GM18951 (cell line): ENCODE results near the gene PAK3.

Experiments
- POLR2A ChIP-seq: IDR thresholded peaks from 4 replicates; pipeline ENCODE4 v1.6.1; 2011; ENCODE audit warnings: mild to moderate bottlenecking; ENCODE audit not compliant: insufficient read length, insufficient read depth; ENCODE audit errors: extremely low read depth
- in situ Hi-C: fragments of 300-500 bp; cut with MboI; formaldehyde crosslinking; loops from one replicate; pipeline ENCODE4 v1.12.0; 2022; ENCODE audit warnings: low sequenced_read_pairs, mixed read lengths, inconsistent platforms; ENCODE audit not compliant: unreplicated experiment

The PAK3 gene

DNA sequence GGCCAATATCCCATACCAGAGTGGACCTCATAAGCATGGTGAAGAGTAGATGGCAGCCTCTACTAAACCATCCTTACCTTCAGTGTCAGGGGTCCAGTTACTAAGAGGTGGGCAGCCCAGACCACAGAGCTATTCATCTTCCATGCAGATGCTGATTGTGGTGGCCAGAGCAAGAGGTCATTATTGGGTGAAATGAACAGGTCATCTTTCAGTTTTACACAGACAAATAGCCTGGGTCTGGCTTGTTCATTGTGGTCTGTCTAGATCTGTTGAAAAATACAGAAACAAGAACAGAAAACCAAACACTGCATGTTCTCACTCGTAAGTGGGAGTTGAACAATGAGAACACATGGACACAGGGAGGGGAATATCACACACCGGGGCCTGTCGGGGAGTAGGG, 71.3 kb downstream of the PAK3 start:
- in situ Hi-C loops, result no loop called here
- TF ChIP-seq POLR2A, result no peak

- in situ Hi-C loops, result no loop called here
- TF ChIP-seq POLR2A, result no peak
Measured at GRCh38 chrX:111168314-111168713, 72.3 kb downstream of the PAK3 start.

DNA sequence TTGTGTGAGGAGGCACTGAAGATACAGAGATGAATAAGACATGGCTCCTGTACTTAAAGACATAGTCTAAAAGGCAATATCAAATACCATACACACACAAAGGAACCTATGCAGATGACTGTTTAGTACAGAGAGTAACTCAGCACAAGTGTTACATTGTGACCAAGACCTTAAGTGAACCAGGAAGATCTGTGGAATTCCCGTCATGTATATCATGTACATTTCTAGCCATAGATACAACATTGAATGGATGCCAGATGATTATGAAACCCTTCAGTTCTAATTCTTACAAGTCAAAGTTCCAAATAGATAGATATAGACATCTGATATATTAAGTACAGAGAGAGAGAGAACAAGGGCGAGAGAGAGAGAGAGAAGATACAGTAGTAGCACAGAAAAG, 73.2 kb downstream of the PAK3 start:
- in situ Hi-C loops, result no loop called here
- TF ChIP-seq POLR2A, result no peak

- in situ Hi-C loops, result no loop called here
- no peak for TF ChIP-seq POLR2A
Measured at GRCh38 chrX:111170017-111170416, 74.0 kb downstream of the PAK3 start.

DNA sequence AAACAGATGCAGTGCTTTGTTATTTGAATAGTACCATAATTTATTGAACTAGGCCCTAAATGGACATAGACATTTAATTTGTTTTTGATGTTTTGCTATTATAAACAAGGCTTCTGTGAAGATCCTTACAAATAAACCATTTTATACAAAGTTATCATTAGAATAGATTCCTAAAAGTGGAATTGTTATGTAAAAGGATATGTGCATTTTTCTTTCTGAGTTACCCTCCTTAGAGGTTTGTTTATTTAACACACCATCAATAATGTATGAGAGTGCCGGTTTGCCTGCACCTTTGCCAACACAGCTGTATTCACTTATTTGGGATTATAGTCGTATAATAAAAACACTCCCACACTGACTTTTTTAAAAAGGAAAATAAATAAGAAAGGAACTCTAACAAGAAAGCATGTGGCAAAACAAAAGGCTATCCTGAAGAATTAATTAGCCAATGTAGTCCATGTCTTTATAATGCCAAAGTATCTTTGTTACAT, 84.8 kb downstream of the PAK3 start:
- no peak for TF ChIP-seq POLR2A
- in situ Hi-C loops, result no loop called here

DNA sequence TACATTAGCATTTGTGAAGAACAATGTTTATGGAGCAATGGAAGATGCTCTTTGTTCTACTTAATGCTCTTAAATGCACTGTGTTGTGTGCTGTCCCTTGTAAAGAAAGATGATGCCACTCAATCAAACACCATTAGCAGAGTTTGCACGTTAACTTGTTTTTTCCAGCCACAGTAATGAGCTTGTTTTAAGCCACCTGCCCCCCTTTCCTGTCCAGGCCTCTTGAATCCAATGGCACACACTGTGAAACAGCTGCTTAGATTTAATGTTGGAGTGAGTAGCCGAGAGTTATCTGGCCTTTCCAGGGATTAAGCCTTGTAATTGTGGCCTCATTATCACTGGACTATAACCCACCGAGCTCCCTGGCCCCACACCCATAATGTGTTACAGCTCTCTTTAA, 86.0 kb downstream of the PAK3 start:
- TF ChIP-seq POLR2A, result no peak
- in situ Hi-C loops, result no loop called here

DNA sequence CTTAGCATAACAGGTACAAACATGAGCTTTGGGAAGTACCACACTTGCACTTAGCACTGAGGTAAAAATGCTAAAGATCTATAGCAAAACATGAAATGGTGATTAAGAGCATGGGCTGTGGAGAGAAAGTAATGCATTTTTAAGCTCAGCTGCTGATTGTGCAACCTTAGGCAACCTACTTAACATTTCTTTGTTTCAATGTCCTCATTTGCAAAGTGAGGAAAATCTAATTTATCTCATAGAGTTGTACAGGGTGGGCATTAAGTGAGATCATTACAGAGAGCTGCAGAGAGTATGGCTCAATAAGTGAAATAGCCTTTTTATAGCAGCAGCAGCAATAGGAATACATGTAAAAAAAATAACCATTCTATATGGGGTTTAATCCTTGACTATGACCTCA, 87.0 kb downstream of the PAK3 start:
- in situ Hi-C loops, result no loop called here
- no peak for TF ChIP-seq POLR2A

GRCh38 chrX:111191598-111191997, 95.6 kb downstream of the PAK3 start:
- no peak for TF ChIP-seq POLR2A
- in situ Hi-C loops, result no loop called here

- no peak for TF ChIP-seq POLR2A
- in situ Hi-C loops, result no loop called here
Measured at GRCh38 chrX:111199505-111199904, 103.5 kb downstream of the PAK3 start.

DNA sequence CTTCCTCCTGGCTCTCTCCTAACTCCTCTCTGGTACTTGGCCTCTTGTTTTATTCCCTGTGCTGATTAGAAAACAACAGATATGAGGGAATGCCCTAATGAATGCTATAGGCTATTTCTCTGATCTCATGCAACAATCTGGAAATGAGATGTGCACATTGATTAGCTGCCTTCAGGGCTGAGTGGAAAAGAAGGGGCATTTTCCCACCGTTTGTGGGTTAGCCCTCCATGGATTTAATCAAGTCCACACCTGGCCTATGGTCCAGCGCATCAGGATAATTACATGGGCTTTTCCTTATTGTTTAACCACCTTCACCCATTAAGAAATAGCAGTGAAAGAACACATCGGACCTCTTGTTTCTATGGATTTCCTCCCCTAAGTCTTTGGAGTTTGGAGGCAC, 104.3 kb downstream of the PAK3 start:
- in situ Hi-C loops, result no loop called here
- TF ChIP-seq POLR2A, result no peak

DNA sequence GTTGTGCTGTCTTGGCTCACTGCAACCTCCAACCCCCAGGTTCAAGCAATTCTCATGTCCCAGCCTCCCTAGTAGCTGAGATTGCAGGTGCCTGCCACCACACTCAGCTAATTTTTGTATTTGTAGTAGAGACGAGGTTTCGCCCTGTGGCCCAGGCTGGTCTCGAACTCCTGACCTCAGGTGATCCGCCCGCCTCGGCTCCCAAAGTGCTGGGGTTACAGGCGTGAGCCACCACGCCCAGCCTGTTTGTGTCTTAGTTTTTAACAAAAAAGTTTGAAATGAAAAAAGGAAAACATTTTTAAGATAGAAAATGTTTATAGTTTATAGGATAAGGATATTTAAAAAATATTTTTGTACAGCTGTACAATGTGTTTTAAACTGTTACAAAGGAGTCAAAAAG, 111.9 kb downstream of the PAK3 start:
- in situ Hi-C loops, result no loop called here
- no peak for TF ChIP-seq POLR2A

- no peak for TF ChIP-seq POLR2A
- in situ Hi-C loops, result no loop called here
Measured at GRCh38 chrX:111216293-111216801, 120.4 kb downstream of the PAK3 start.

GRCh38 chrX:111244235-111244750, 148.3 kb downstream of the PAK3 start:
- in situ Hi-C loops, result no loop called here
- no peak for TF ChIP-seq POLR2A

- TF ChIP-seq POLR2A, result no peak
- in situ Hi-C loops, result no loop called here
Measured at GRCh38 chrX:111254896-111255693, 159.1 kb downstream of the PAK3 start.

DNA sequence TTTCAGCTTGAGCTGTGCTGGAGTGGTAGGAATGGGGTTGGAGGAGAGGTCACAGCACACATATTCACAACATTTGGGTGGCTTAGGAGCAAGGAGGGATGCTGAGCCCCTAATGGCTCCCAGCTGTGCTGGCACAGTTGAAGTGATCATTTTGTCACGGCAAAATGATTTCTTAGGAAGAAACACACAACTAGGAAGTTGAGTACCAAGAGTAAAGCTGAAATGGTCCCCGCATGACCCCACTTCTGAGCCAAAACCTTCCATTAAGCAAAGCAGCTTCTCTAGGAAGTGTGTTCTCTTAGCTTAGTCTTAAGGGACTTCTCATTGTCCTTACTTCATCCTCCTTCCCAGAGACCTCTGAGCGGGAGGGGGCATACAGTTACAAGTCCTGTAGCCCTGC, 161.7 kb downstream of the PAK3 start:
- in situ Hi-C loops, result no loop called here
- no peak for TF ChIP-seq POLR2A

- TF ChIP-seq POLR2A, result no peak
- in situ Hi-C loops, result no loop called here
Measured at GRCh38 chrX:111259559-111259958, 163.6 kb downstream of the PAK3 start.
